GM21529 (cell line): Measurements from ENCODE around the gene RNU7-1.

Source experiments
- ATAC-seq: cut with Tn5 transposase; IDR thresholded peaks from one replicate; pipeline ENCODE4 v1.9.1; 2021; ENCODE audit not compliant: unreplicated experiment

The RNU7-1 gene

DNA sequence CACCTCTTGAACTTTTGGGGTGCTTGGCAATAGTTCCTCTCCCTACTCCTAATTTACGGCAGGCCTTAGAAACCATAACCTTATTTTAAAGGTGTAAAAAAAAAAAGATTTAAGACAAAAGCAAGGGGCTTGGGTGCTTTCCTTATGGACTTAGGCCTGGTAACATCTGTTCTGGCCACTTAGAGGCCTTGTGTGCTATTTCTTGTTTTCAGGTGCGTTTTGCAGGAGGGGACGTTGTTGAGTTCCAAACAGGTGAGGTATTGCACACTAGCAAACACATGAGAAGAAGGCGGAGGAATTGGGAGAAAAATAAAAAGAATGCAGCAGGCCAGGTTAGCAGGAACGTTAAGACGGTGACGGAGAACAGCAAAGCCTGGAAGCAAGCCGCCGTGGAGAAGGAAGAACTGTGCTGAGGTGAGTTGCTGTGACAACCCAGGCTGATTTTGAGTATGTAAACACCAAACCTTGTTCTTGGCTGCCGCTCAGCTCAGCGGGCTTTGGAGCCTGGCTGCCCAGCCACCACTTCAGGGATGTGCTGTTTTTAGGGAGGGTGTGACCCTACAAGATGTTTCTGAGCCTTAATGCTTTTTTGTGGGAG, 44.4 kb downstream of the RNU7-1 start:
- ATAC-seq = no peak
